ENCODE results near the gene RALGAPB. TPM values are rescaled to one million over a fixed set of nuclear protein-coding genes. Genes with fewer than 3 reads are reported as not detected.
"Not testable (repeated sequence)": the region's sequence is repeated elsewhere in the genome, so short reads cannot be mapped to it uniquely, and the experiment has no call there.

Gene RALGAPB
- total and polyA plus RNA-seq, 2 of the 13 experiments (the other 11 are each of a cell fraction or from before 2014, with no cell fraction given) = 17.6 to 30.6 TPM

- H3K9me3 ChIP-seq (ENCODE audit: low read length); BruUV-seq (replicated peaks); DNase-seq (ENCODE audit: low spot score); H2AFZ ChIP-seq (ENCODE audit: low read length); H3K27me3 ChIP-seq (ENCODE audit: control insufficient read depth in 1 of 2, insufficient read depth in 2 of 2, low read length in 2 of 2); ATAC-seq; H3K27ac ChIP-seq (ENCODE audit: extremely low read length, insufficient read depth, low read length); FAIRE-seq: not testable (repeated sequence)
- H3K36me3 ChIP-seq (replicated peaks in 1 of 2; ENCODE audit: control insufficient read depth in 1 of 2, insufficient read depth in 2 of 2, low read length in 2 of 2) = peaks cover 46 to 59% of the 10 kb centered on the region in 2 experiments
- intact Hi-C loops (cut with micrococcal nuclease; ENCODE audit: unreplicated experiment) (loop anchor here (10.0 kb wide), 1 partner anchor 882 kb away; no protein-coding TSS in a partner anchor), in situ Hi-C loops (cut with HindIII; ENCODE audit: extremely low pct_ligation_motif_present, low pct_unique_long_range_greater_than_20kb) (loop anchor here (25.0 kb wide), 1 partner anchor 304 kb away; the partner anchor contains the start of gene ACTR5)
- H3K4me1 ChIP-seq (ENCODE audit: insufficient read depth, low read length) = peaks cover 47% of the 10 kb centered on the region
- CTCF ChIA-PET (ENCODE audit: low intra/inter-chr PET ratio, low total read pairs) = interaction anchor here (5.3 kb wide), 1 partner anchor 15 kb away, joined by 314 read pairs; no protein-coding TSS in a partner anchor
- TF ChIP-seq ZNF333 (CRISPR knock-in tag; IDR thresholded peaks at IDR 0.05; ENCODE audit: borderline replicate concordance) (0 out of 2 replicates have a peak, but pooled peaks have one; percentile 67), ZNF776 (CRISPR knock-in tag; IDR thresholded peaks at IDR 0.05) (0 out of 2 replicates have a peak, but pooled peaks have one; percentile 50), ZNF235 (CRISPR knock-in tag; IDR thresholded peaks at IDR 0.05; ENCODE audit: borderline replicate concordance) (0 out of 2 replicates have a peak, but pooled peaks have one; percentile 55), IRF9 (CRISPR knock-in tag; IDR thresholded peaks at IDR 0.05; ENCODE audit: borderline replicate concordance) (0 out of 2 replicates have a peak, but pooled peaks have one; percentile 8), KDM5B (CRISPR knock-in tag; IDR thresholded peaks at IDR 0.05; ENCODE audit: borderline replicate concordance) (peak; percentile 28; the same call in 1 of the 2 replicates), NR0B2 (CRISPR knock-in tag; IDR thresholded peaks at IDR 0.05) (0 out of 2 replicates have a peak, but pooled peaks have one; percentile 36)
- POLR2A ChIA-PET = interaction anchor here (3.3 to 7.1 kb wide), 4 partner anchors 8 to 39 kb away, joined by 45 to 294 read pairs (median 68); partner anchors contain the start of gene RALGAPB
- peaks cover 66% of the 10 kb centered on the region for H3K79me2 ChIP-seq (ENCODE audit: insufficient read depth, low read length)
- H3K4me2 ChIP-seq (ENCODE audit: low read depth, low read length) = peak overlapping the region; percentile 94
- peaks cover 57% of the 10 kb centered on the region for H4K20me1 ChIP-seq (ENCODE audit: insufficient read depth, low read length)
- H3K4me3 ChIP-seq (replicated peaks in 1 of 3; ENCODE audit: insufficient read depth in 1 of 3, low read depth in 2 of 3, low read length in 3 of 3) = peak overlapping the region in 2 of 3 experiments; percentile 77 to 87; a peak in 3 of 6 replicates
- 90% methylated on average over 5 of the region's 5 CpGs for WGBS (ENCODE audit: low lambda C conversion rate)
- peak overlapping the region; percentile 4; the same call in 1 of the 2 replicates for H3K9ac ChIP-seq (ENCODE audit: insufficient read depth, low read depth, low read length)
These were observed 39.8 kb upstream of the RALGAPB start for GRCh38 chr20:38432870-38433269.
